A549 (cell line): Measurements from ENCODE around the gene ZNF575. TPM values are rescaled to one million over a fixed set of nuclear protein-coding genes. Genes with fewer than 3 reads are reported as not detected.
A peak's percentile ranks its signal among the peaks of the same experiment; 100 is the strongest.

Experiments
- ATAC-seq, 2 experiments: fragments of 200-7000 bp in 1 of 2; fragments of >200 bp in 1 of 2; cut with Nextera tagmentation in 1 of 2; cut with Tn5 transposase in 1 of 2; 3 replicates each; pipeline versions ENCODE4 v1.8.0 to v1.9.1; 2018 to 2020; ENCODE audit warnings: mild to moderate bottlenecking in 1 of 2, moderate library complexity in 1 of 2
- CTCF ChIA-PET: fragments of 300-600 bp; sonication (Branson Sonifier 250); formaldehyde crosslinking; extraction: SDS; loops from one replicate; lab custom pipeline; 2021; ENCODE audit warnings: antibody characterized with exemption, inconsistent platforms; lab: Yijun Ruan, JAX
- POLR2A ChIA-PET: fragments of 350-600 bp; formaldehyde crosslinking; extraction: SDS; loops from one replicate; lab custom pipeline; 2021; ENCODE audit warnings: antibody characterized with exemption, inconsistent platforms; lab: Yijun Ruan, JAX
- DNase-seq, 2 experiments: peaks; one replicate each; pipeline versions ENCODE4 v3.0.0 to v3.0.0-alpha.2; 2011 to 2016; ENCODE audit warnings: low read depth in 1 of 2, low spot score in 1 of 2
- FAIRE-seq: peaks from 2 replicates; lab custom pipeline; 2011; peaks lifted over from hg19 to GRCh38; lab: Jason Lieb, UNC
- H3K27ac ChIP-seq, 2 experiments: fragments of >200 bp; sonication (Bioruptor Twin); formaldehyde crosslinking; 3 replicates each; pipeline ENCODE4 v1.5.1; 2016 to 2017
- H3K4me1 ChIP-seq: fragments of >200 bp; sonication (Bioruptor Twin); formaldehyde crosslinking; 3 replicates; pipeline ENCODE4 v1.6.1; 2016
- H3K4me2 ChIP-seq: fragments of >200 bp; sonication (Bioruptor Twin); formaldehyde crosslinking; 3 replicates; pipeline ENCODE4 v1.6.1; 2016
- H3K4me3 ChIP-seq: fragments of >200 bp; sonication (Bioruptor Twin); formaldehyde crosslinking; 3 replicates; pipeline ENCODE4 v1.5.1; 2016
- H3K9me3 ChIP-seq: fragments of >200 bp; sonication (Bioruptor Twin); formaldehyde crosslinking; 3 replicates; pipeline ENCODE4 v1.6.1; 2016
- BHLHE40 ChIP-seq: IDR thresholded peaks from 2 replicates; pipeline ENCODE4 v1.6.1; 2012; ENCODE audit warnings: low read depth, low read length, inconsistent platforms
- CHD2 ChIP-seq: fragments of 150-350 bp; IDR thresholded peaks from 2 replicates; pipeline ENCODE4 v1.6.1; 2014; ENCODE audit warnings: low read length; ENCODE audit not compliant: partially characterized antibody
- E2F6 ChIP-seq: IDR thresholded peaks from 2 replicates; pipeline ENCODE4 v1.6.1; 2012; ENCODE audit warnings: low read depth, borderline replicate concordance
- ESRRA ChIP-seq: fragments of 150-350 bp; IDR thresholded peaks from 2 replicates; pipeline ENCODE4 v1.6.1; 2014; ENCODE audit warnings: mild to moderate bottlenecking, low read length, borderline replicate concordance
- FOSB ChIP-seq: fragments of 250-450 bp; sonication (Bioruptor Pico); IDR thresholded peaks from 2 replicates; pipeline ENCODE4 v1.5.0; 2020; ENCODE audit warnings: mild to moderate bottlenecking, moderate library complexity
- HEYL ChIP-seq: fragments of 250-450 bp; sonication (Bioruptor Pico); IDR thresholded peaks from 2 replicates; pipeline ENCODE4 v1.8.0; 2021; ENCODE audit warnings: mild to moderate bottlenecking, moderate library complexity
- HOXB5 ChIP-seq: fragments of 250-450 bp; sonication (Bioruptor Pico); IDR thresholded peaks from 2 replicates; pipeline ENCODE4 v1.5.0; 2020; ENCODE audit warnings: mild to moderate bottlenecking, moderate library complexity
- KDM1A ChIP-seq: fragments of 200-600 bp; sonication (generic); IDR thresholded peaks from 2 replicates; pipeline ENCODE4 v1.6.1; 2016; ENCODE audit warnings: low read depth, mild to moderate bottlenecking
- MAX ChIP-seq: IDR thresholded peaks from 2 replicates; pipeline ENCODE4 v1.6.1; 2012
- MYC ChIP-seq: IDR thresholded peaks from 2 replicates; pipeline ENCODE4 v1.6.1; 2012; ENCODE audit warnings: mild to moderate bottlenecking, inconsistent platforms, low read length, improper control_type of control experiment, borderline replicate concordance
- POLR2A ChIP-seq: IDR thresholded peaks from 2 replicates; pipeline ENCODE4 v1.6.1; 2012; ENCODE audit warnings: mild to moderate bottlenecking, low read length
- TFCP2L1 ChIP-seq: fragments of 250-450 bp; sonication (Bioruptor Pico); IDR thresholded peaks from 2 replicates; pipeline ENCODE4 v1.5.0; 2021; ENCODE audit warnings: mild to moderate bottlenecking
- TP53 ChIP-seq: fragments of 250-450 bp; sonication (Bioruptor Pico); IDR thresholded peaks from 2 replicates; pipeline ENCODE4 v1.5.0; 2021; ENCODE audit warnings: mild to moderate bottlenecking, moderate library complexity
- ZFP36 ChIP-seq: fragments of 450-650 bp; IDR thresholded peaks from 2 replicates; pipeline ENCODE4 v1.6.1; 2014; ENCODE audit warnings: borderline replicate concordance; ENCODE audit not compliant: partially characterized antibody
- WGBS: methylation state at CpG from one replicate; pipeline ENCODE4 v1.1.6; 2017; ENCODE audit errors: missing lambda C conversion rate; 5-methylcytosine and 5-hydroxymethylcytosine counted together
- polyA plus RNA-seq, 4 experiments: library from polyadenylated mRNA; depleted of rRNA in 3 of 4; stranded (reverse); fragments of >200 nt; fragmentation: RNase III in 1 of 4; extraction: RNeasy Plus Mini Kit Qiagen cat#74134 plus additional on column Dnase treatment in 1 of 4; gene quantifications; 2 replicates in 3 of 4; 3 replicates in 1 of 4; pipeline ENCODE4 v1.2.3, GENCODE V29; 2011 to 2017
- TF ChIP-seq, protein P1 (sequence below): IDR thresholded peaks from 2 replicates; pipeline ENCODE4 v1.6.1; 2012
- TF ChIP-seq, protein P2 (sequence below): fragments of 150-350 bp; IDR thresholded peaks from 2 replicates; pipeline ENCODE4 v1.6.1; 2014; ENCODE audit warnings: low read depth, mild to moderate bottlenecking, low read length

Gene ZNF575
- polyA plus RNA-seq, 2 of the 4 experiments (the other 2 are of a cell fraction) = 0.09 to 1.5 TPM

- CTCF ChIA-PET = interaction anchor here (0.6 to 15.3 kb wide), 4 partner anchors 17 to 783 kb away, joined by 3 to 167 read pairs (median 3); no protein-coding TSS in a partner anchor
- ATAC-seq = no peak
- FAIRE-seq = peak; percentile 95
- TF ChIP-seq CHD2 (no peak), MYC (no peak), E2F6 (no peak), HEYL (CRISPR knock-in tag) (no peak), BHLHE40 (no peak), TP53 (CRISPR knock-in tag) (no peak), MAX (no peak), ESRRA (no peak)
- TF ChIP-seq, all 56 proteins: peak for 0
- H3K27ac ChIP-seq = no peak overlapping the region
- no peaks in the 10 kb centered on the region for H3K4me1 ChIP-seq
- H3K4me2 ChIP-seq = no peak overlapping the region
- POLR2A ChIA-PET = no interaction called here
- no peaks in the 10 kb centered on the region for H3K9me3 ChIP-seq
- no peak for DNase-seq
- no peak overlapping the region for H3K4me3 ChIP-seq
Measured at GRCh38 chr19:43538922-43539321, 5.9 kb downstream of the ZNF575 start.

DNA sequence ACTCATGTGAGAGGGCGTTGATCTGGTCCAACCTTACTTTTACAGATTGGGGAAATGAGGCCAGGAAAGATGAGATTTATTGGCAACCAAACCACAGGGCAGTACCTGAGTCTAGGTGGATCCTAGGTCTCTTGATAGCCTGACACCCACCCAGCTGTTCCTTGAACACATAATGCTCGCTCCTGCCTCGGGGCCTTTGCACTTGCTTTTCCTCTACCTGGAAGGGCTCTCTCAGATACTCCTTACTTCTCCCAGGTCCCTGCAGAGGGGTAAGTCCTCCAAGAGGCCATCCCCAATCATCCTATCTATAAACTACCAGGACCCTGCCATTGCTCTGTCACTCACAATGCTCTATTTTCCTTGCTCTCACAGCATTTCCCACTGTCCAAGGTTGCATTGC, 7.4 kb downstream of the ZNF575 start:
- TF ChIP-seq MYC (no peak), POLR2A (no peak), TFCP2L1 (no peak), KDM1A (no peak), ESRRA (no peak), HOXB5 (CRISPR knock-in tag) (no peak), FOSB (no peak)
- TF ChIP-seq, protein P1, sequence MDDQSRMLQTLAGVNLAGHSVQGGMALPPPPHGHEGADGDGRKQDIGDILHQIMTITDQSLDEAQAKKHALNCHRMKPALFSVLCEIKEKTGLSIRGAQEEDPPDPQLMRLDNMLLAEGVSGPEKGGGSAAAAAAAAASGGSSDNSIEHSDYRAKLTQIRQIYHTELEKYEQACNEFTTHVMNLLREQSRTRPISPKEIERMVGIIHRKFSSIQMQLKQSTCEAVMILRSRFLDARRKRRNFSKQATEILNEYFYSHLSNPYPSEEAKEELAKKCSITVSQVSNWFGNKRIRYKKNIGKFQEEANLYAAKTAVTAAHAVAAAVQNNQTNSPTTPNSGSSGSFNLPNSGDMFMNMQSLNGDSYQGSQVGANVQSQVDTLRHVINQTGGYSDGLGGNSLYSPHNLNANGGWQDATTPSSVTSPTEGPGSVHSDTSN = no peak
- Histone ChIP-seq H3K9me3 (no peaks in the 10 kb centered on the region), H3K4me1 (no peaks in the 10 kb centered on the region), H3K4me3 (no peak overlapping the region), H3K4me2 (no peak overlapping the region), H3K27ac (no peak overlapping the region)
- ATAC-seq = no peak
- ChIA-PET POLR2A (no interaction called here), CTCF (interaction anchor here (1.6 to 15.3 kb wide), 2 partner anchors 16 to 20 kb away, joined by 4 to 167 read pairs; no protein-coding TSS in a partner anchor)
- WGBS = 62% methylated on average over 3 of the region's 3 CpGs
- DNase-seq = no peak
- FAIRE-seq = no peak

DNA sequence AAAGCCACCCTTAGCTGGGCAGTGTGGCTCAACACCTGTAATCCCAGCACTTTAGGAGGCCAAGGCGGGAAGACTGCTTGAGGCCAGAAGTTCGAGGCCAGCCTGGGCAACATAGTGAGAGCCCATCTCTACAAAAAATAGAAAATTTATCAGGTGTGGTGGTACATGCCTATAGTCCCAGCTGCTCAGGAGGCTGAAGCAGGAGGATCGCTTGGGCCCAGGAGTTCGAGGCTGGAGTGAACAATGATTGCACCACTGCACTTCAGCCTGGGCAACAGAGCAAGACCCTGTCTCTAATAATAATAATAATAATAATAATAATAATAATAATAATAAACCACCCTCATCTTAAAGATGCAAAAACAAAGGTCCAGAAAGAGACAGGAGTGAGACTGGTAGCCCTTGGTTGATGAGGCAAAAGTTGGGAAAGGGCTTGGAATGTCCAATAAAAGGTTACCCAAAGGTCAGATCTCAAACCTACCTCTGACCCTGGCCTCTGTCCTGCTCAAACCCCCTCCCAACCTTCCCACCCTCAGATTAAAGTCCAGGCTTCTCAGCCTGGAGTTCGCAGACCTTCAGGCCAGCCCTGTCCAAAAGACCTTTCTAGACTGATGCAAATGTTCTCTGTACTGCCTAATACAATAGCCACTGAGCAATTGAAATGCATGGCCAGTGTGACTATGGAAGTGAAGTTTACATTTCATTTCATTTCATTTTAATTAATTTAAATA, 9.1 kb downstream of the ZNF575 start:
- 84% methylated on average over 5 of the region's 5 CpGs for WGBS
- Histone ChIP-seq H3K9me3 (no peaks in the 10 kb centered on the region), H3K4me3 (no peak overlapping the region), H3K27ac (no peak overlapping the region), H3K4me1 (no peaks in the 10 kb centered on the region), H3K4me2 (no peak overlapping the region)
- ChIA-PET POLR2A (no interaction called here), CTCF (interaction anchor here (15.3 kb wide), 1 partner anchor 14 kb away, joined by 167 read pairs; no protein-coding TSS in a partner anchor)
- ATAC-seq (no peak), FAIRE-seq (no peak), DNase-seq (no peak)
- no peak for TF ChIP-seq MAX
- no peak for TF ChIP-seq ZFP36
- TF ChIP-seq, protein P2, sequence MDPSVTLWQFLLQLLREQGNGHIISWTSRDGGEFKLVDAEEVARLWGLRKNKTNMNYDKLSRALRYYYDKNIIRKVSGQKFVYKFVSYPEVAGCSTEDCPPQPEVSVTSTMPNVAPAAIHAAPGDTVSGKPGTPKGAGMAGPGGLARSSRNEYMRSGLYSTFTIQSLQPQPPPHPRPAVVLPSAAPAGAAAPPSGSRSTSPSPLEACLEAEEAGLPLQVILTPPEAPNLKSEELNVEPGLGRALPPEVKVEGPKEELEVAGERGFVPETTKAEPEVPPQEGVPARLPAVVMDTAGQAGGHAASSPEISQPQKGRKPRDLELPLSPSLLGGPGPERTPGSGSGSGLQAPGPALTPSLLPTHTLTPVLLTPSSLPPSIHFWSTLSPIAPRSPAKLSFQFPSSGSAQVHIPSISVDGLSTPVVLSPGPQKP = no peak
